CD14-positive monocyte (primary cell): ENCODE measurements around the gene PLEKHO1. TPM values are rescaled to one million over a fixed set of nuclear protein-coding genes. Genes with fewer than 3 reads are reported as not detected.

Source experiments
- DNase-seq, 3 donors: peaks; one replicate each; pipeline ENCODE4 v3.0.0-alpha.2; 2011 to 2022
- H2AFZ ChIP-seq: 2 replicates; pipeline ENCODE4 v1.6.0; 2012; ENCODE audit warnings: mild to moderate bottlenecking, low read depth, low read length, inconsistent platforms; ENCODE audit not compliant: insufficient read depth, poor library complexity, severe bottlenecking
- H3K27ac ChIP-seq, 2 donors: 1 replicate in 1 of 2; 2 replicates in 1 of 2; pipeline ENCODE4 v1.5.1; 2012 to 2013; ENCODE audit warnings: low read length in 2 of 2, control low read depth in 1 of 2, inconsistent platforms in 1 of 2, low read depth in 1 of 2, mild to moderate bottlenecking in 1 of 2
- H3K27me3 ChIP-seq, 2 donors: one replicate each; pipeline versions ENCODE4 v1.6.0 to v1.6.1; 2011 to 2013; ENCODE audit warnings: low read length in 2 of 2; ENCODE audit not compliant: control insufficient read depth in 2 of 2, insufficient read depth in 2 of 2
- H3K36me3 ChIP-seq, 2 donors: replicated peaks in 1 of 2; 1 replicate in 1 of 2; 2 replicates in 1 of 2; pipeline versions ENCODE4 v1.5.1 to v1.6.1; 2012 to 2013; ENCODE audit warnings: low read length in 2 of 2, control low read depth in 1 of 2, inconsistent platforms in 1 of 2, mild to moderate bottlenecking in 1 of 2; ENCODE audit not compliant: insufficient read depth in 2 of 2, control insufficient read depth in 1 of 2
- H3K4me1 ChIP-seq, 2 donors: 1 replicate in 1 of 2; 2 replicates in 1 of 2; pipeline versions ENCODE4 v1.5.1 to v1.6.1; 2012 to 2013; ENCODE audit warnings: low read length in 2 of 2, control low read depth in 1 of 2, inconsistent platforms in 1 of 2, mild to moderate bottlenecking in 1 of 2, moderate library complexity in 1 of 2; ENCODE audit not compliant: insufficient read depth in 2 of 2, control insufficient read depth in 1 of 2
- H3K4me2 ChIP-seq: replicated peaks from 2 replicates; pipeline ENCODE3; 2012; ENCODE audit warnings: low read length, moderate library complexity, mild to moderate bottlenecking; ENCODE audit not compliant: poor library complexity, severe bottlenecking; ENCODE audit errors: extremely low read depth
- H3K4me3 ChIP-seq, 3 experiments: fragments of 200-600 bp in 1 of 3; sonication (generic) in 1 of 3; replicated peaks in 1 of 3; 1 replicate in 2 of 3; 2 replicates in 1 of 3; pipeline ENCODE4 v1.5.1; 2011 to 2013; ENCODE audit warnings: low read length in 3 of 3, mild to moderate bottlenecking in 3 of 3, control low read depth in 2 of 3, low read depth in 2 of 3, inconsistent platforms in 1 of 3, moderate library complexity in 1 of 3
- H3K79me2 ChIP-seq: 2 replicates; pipeline ENCODE4 v1.6.0; 2012; ENCODE audit warnings: mild to moderate bottlenecking, control low read depth, inconsistent platforms, low read length, moderate library complexity; ENCODE audit not compliant: insufficient read depth
- H3K9ac ChIP-seq: 2 replicates; pipeline ENCODE4 v1.6.0; 2017; ENCODE audit warnings: low read length, mild to moderate bottlenecking; ENCODE audit not compliant: insufficient read depth, poor library complexity, severe bottlenecking
- H3K9me3 ChIP-seq, 2 donors: replicated peaks in 1 of 2; 1 replicate in 1 of 2; 2 replicates in 1 of 2; pipeline versions ENCODE4 v1.5.1 to v1.6.1; 2012 to 2013; ENCODE audit warnings: low read length in 2 of 2, control low read depth in 1 of 2; ENCODE audit not compliant: control insufficient read depth in 1 of 2, insufficient read depth in 1 of 2
- H4K20me1 ChIP-seq: 2 replicates; pipeline ENCODE4 v1.6.0; 2012; ENCODE audit warnings: mild to moderate bottlenecking, low read length, control low read depth, moderate library complexity; ENCODE audit not compliant: insufficient read depth
- H3K27ac Mint-ChIP-seq, 7 donors: one replicate each; pipeline ENCODE4 v1.8.0; 2020; ENCODE audit warnings: mild to moderate bottlenecking in 7 of 7, mixed read lengths in 7 of 7, moderate library complexity in 6 of 7, inconsistent platforms in 2 of 7
- H3K27me3 Mint-ChIP-seq, 3 donors: one replicate each; pipeline ENCODE4 v1.8.0; 2021 to 2022; ENCODE audit warnings: low read depth in 3 of 3, mild to moderate bottlenecking in 3 of 3, mixed read lengths in 3 of 3, moderate library complexity in 3 of 3, inconsistent platforms in 1 of 3
- H3K36me3 Mint-ChIP-seq, 2 donors: one replicate each; pipeline ENCODE4 v1.8.0; 2020; ENCODE audit warnings: mixed read lengths in 2 of 2, inconsistent platforms in 1 of 2, mild to moderate bottlenecking in 1 of 2
- H3K4me1 Mint-ChIP-seq: one replicate; pipeline ENCODE4 v1.8.0; 2020; ENCODE audit warnings: mild to moderate bottlenecking, mixed read lengths
- H3K4me3 Mint-ChIP-seq, 2 donors: one replicate each; pipeline ENCODE4 v1.8.0; 2020; ENCODE audit warnings: mild to moderate bottlenecking in 2 of 2, mixed read lengths in 2 of 2, moderate library complexity in 1 of 2
- H3K9me3 Mint-ChIP-seq, 7 donors: one replicate each; pipeline ENCODE4 v1.8.0; 2020 to 2022; ENCODE audit warnings: mixed read lengths in 7 of 7, mild to moderate bottlenecking in 6 of 7, moderate library complexity in 6 of 7, inconsistent platforms in 2 of 7
- WGBS: methylation state at CpG from one replicate; pipeline ENCODE4 v1.1.5; 2013; ENCODE audit warnings: missing lambda C conversion rate; ENCODE audit not compliant: insufficient coverage; 5-methylcytosine and 5-hydroxymethylcytosine counted together
- intact Hi-C, 2 donors: fragments of 100-400 bp; cut with micrococcal nuclease; formaldehyde crosslinking; loops; one replicate each; pipeline versions ENCODE4 v1.15.0 to v1.15.1; 2023
- polyA plus RNA-seq, 3 donors: library from polyadenylated mRNA; depleted of rRNA in 1 of 3; unstranded in 2 of 3; stranded (reverse) in 1 of 3; fragments of 300-500 nt in 2 of 3; fragments of >200 nt in 1 of 3; fragmentation: Illumina TruSeq in 2 of 3; gene quantifications; 1 replicate in 2 of 3; 2 replicates in 1 of 3; pipeline ENCODE4 v1.2.3, GENCODE V29; 2012 to 2021
- TF ChIP-seq, protein P1 (sequence below): fragments of 200-600 bp; IDR thresholded peaks from one replicate; pipeline ENCODE4 v1.8.0; 2022; ENCODE audit warnings: antibody characterized with exemption, mild to moderate bottlenecking

The PLEKHO1 gene
- polyA plus RNA-seq, 3 donors = 87.2 to 170 (median 110) TPM

DNA sequence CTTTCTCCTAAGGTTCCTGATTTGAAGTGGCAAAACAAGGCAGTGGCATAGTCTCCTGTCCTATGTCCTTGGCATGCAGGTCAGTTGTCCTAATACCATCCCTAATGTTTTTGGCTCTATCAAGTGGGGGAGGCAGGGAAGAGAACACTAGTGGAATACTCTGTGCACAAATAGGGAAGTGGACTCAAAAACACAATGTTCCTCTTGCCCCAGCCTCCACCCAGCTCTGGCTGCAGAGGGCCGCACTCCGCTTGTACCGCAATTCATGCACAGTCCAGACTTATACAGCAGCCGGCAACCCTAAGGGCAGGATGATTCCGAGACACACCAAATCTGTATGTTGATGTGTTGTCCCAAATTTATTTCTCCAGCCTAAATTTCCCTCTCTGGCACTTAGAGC is 14.5 kb downstream of the PLEKHO1 start:
- H3K9me3 ChIP-seq = no peaks in the 10 kb centered on the region
- intact Hi-C loops = loop anchor here (2.0 to 10.0 kb wide), 2 partner anchors 13 to 199 kb away; no protein-coding TSS in a partner anchor
- Mint-ChIP-seq H3K4me1 (peaks cover 81% of the 10 kb centered on the region), H3K9me3 (no peaks in the 10 kb centered on the region), H3K36me3 (peaks cover 20% of the 10 kb centered on the region in 2 donors), H3K4me3 (peak overlapping the region; percentile 67 to 73), H3K27me3 (no peaks in the 10 kb centered on the region), H3K27ac (peak overlapping the region; percentile 95 to 99 (median 99))
- peak overlapping the region; percentile 39 for H3K9ac ChIP-seq
- H3K27ac ChIP-seq = peak overlapping the region; percentile 90 to 97
- H3K4me1 ChIP-seq = peaks cover 76 to 82% of the 10 kb centered on the region in 2 donors
- no peak overlapping the region for H2AFZ ChIP-seq
- H3K4me2 ChIP-seq = peak overlapping the region; percentile 86
- TF ChIP-seq, protein P1, sequence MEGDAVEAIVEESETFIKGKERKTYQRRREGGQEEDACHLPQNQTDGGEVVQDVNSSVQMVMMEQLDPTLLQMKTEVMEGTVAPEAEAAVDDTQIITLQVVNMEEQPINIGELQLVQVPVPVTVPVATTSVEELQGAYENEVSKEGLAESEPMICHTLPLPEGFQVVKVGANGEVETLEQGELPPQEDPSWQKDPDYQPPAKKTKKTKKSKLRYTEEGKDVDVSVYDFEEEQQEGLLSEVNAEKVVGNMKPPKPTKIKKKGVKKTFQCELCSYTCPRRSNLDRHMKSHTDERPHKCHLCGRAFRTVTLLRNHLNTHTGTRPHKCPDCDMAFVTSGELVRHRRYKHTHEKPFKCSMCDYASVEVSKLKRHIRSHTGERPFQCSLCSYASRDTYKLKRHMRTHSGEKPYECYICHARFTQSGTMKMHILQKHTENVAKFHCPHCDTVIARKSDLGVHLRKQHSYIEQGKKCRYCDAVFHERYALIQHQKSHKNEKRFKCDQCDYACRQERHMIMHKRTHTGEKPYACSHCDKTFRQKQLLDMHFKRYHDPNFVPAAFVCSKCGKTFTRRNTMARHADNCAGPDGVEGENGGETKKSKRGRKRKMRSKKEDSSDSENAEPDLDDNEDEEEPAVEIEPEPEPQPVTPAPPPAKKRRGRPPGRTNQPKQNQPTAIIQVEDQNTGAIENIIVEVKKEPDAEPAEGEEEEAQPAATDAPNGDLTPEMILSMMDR = no peak
- H3K79me2 ChIP-seq = peaks cover 15% of the 10 kb centered on the region
- WGBS = no CpG with 5 or more reads among the region's 5 CpGs
- DNase-seq = peak; percentile 44 to 54 (median 49)
- H4K20me1 ChIP-seq = peaks cover 6% of the 10 kb centered on the region
- no peaks in the 10 kb centered on the region for H3K27me3 ChIP-seq
- peaks cover 4 to 7% of the 10 kb centered on the region in 2 donors for H3K36me3 ChIP-seq
- H3K4me3 ChIP-seq = peak overlapping the region; percentile 0 to 83 (median 17)

- Mint-ChIP-seq H3K36me3 (peaks cover 14 to 16% of the 10 kb centered on the region in 2 donors), H3K4me1 (peaks cover 80% of the 10 kb centered on the region), H3K27ac (peak overlapping the region; percentile 95 to 99 (median 99)), H3K27me3 (no peaks in the 10 kb centered on the region), H3K4me3 (peak overlapping the region; percentile 67 to 73), H3K9me3 (no peaks in the 10 kb centered on the region)
- Histone ChIP-seq H3K9me3 (no peaks in the 10 kb centered on the region), H3K27ac (peak overlapping the region; percentile 39 to 97), H3K4me2 (peak overlapping the region; percentile 86), H3K9ac (no peak overlapping the region), H3K4me1 (peaks cover 72 to 79% of the 10 kb centered on the region in 2 donors), H2AFZ (no peak overlapping the region), H3K4me3 (peak overlapping the region in 2 of 3 experiments; percentile 0 to 83), H3K36me3 (peaks cover under 1 to 1% of the 10 kb centered on the region in 2 donors), H4K20me1 (peaks cover under 1% of the 10 kb centered on the region), H3K79me2 (peaks cover 15% of the 10 kb centered on the region), H3K27me3 (no peaks in the 10 kb centered on the region)
- 92% methylated on average over 3 of the region's 5 CpGs for WGBS
- TF ChIP-seq, protein P1 = no peak
- DNase-seq = peak in 1 of 3 donors; percentile 2
- intact Hi-C loops = loop anchor here (2.0 to 10.0 kb wide), 3 partner anchors 14 to 200 kb away; no protein-coding TSS in a partner anchor
Observed at GRCh38 chr1:150164779-150165178, 15.1 kb downstream of the PLEKHO1 start.
